CD4-positive, alpha-beta T cell treated with Interleukin-15 for 1 hour (primary cell): ENCODE data around the gene LDLRAD4.

Experiments used
- DNase-seq: peaks from one replicate; pipeline ENCODE4 v3.0.0-alpha.2; 2020

Gene LDLRAD4

GRCh38 chr18:13268158-13269012 is 49.8 kb downstream of the LDLRAD4 start:
- no peak for DNase-seq

GRCh38 chr18:13269013-13269280 is 50.4 kb downstream of the LDLRAD4 start:
- DNase-seq: no peak

GRCh38 chr18:13269521-13270011 is 51.0 kb downstream of the LDLRAD4 start:
- no peak for DNase-seq

- DNase-seq: no peak
Measured at GRCh38 chr18:13270279-13270855, 51.8 kb downstream of the LDLRAD4 start.

- DNase-seq: no peak
Measured at GRCh38 chr18:13271302-13271911, 52.8 kb downstream of the LDLRAD4 start.

GRCh38 chr18:13272416-13272815 is 53.9 kb downstream of the LDLRAD4 start:
- no peak for DNase-seq

GRCh38 chr18:13273800-13274199 is 55.2 kb downstream of the LDLRAD4 start:
- DNase-seq: no peak

- DNase-seq: no peak
Measured at GRCh38 chr18:13275075-13275474, 56.5 kb downstream of the LDLRAD4 start.

GRCh38 chr18:13276530-13277520 is 58.3 kb downstream of the LDLRAD4 start:
- DNase-seq: no peak

GRCh38 chr18:13278062-13278630 is 59.6 kb downstream of the LDLRAD4 start:
- DNase-seq: peak; percentile 32

- DNase-seq: no peak
Measured at GRCh38 chr18:13279181-13280069, 60.9 kb downstream of the LDLRAD4 start.

GRCh38 chr18:13280070-13280795 is 61.7 kb downstream of the LDLRAD4 start:
- no peak for DNase-seq

GRCh38 chr18:13281406-13281805 is 62.8 kb downstream of the LDLRAD4 start:
- DNase-seq: no peak

GRCh38 chr18:13283746-13284145 is 65.2 kb downstream of the LDLRAD4 start:
- DNase-seq: no peak

- DNase-seq: no peak
Measured at GRCh38 chr18:13284330-13285027, 65.9 kb downstream of the LDLRAD4 start.

- no peak for DNase-seq
Measured at GRCh38 chr18:13285874-13286273, 67.3 kb downstream of the LDLRAD4 start.

- DNase-seq: no peak
Measured at GRCh38 chr18:13286456-13287125, 68.0 kb downstream of the LDLRAD4 start.

GRCh38 chr18:13287372-13287771 is 68.8 kb downstream of the LDLRAD4 start:
- no peak for DNase-seq

- no peak for DNase-seq
Measured at GRCh38 chr18:13288509-13289133, 70.1 kb downstream of the LDLRAD4 start.
